B cell (primary cell): ENCODE measurements around the gene INHBB.

Source experiments
- CTCF ChIP-seq: fragments of 200-600 bp; IDR thresholded peaks from one replicate; pipeline ENCODE4 v1.8.0; 2022; ENCODE audit warnings: antibody characterized with exemption, mild to moderate bottlenecking
- EZH2 ChIP-seq: IDR thresholded peaks from 2 replicates; pipeline ENCODE4 v1.6.1; 2012; ENCODE audit warnings: borderline replicate concordance, low read depth, mild to moderate bottlenecking, moderate library complexity, low read length; ENCODE audit not compliant: insufficient read depth, poor library complexity, severe bottlenecking

GRCh38 chr2:120367649-120368048 lies 21.7 kb downstream of the INHBB start:
- TF ChIP-seq CTCF (no peak), EZH2 (no peak)
